ENCODE measurements around the gene GNPTAB.

DNA sequence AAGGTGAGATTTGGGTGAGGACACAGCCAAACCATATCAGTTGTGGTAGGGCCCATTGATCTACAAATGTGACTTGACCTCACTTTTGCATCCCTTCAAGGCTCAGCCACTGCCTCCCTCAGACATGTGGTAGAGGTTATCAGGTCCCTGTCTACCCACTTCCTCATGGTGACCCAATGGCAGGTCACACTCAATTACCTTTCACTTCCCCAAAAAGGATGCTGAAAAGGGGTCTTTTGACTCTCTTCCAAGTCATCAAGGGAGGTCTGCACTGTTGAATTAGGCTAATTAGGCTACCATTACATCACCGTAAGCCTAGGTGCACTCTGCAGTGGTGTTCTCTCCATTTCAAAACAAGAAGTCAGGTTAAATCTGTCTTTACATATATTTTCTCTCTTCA is 24.0 kb upstream of the GNPTAB start:
- TF ChIP-seq, protein P1, sequence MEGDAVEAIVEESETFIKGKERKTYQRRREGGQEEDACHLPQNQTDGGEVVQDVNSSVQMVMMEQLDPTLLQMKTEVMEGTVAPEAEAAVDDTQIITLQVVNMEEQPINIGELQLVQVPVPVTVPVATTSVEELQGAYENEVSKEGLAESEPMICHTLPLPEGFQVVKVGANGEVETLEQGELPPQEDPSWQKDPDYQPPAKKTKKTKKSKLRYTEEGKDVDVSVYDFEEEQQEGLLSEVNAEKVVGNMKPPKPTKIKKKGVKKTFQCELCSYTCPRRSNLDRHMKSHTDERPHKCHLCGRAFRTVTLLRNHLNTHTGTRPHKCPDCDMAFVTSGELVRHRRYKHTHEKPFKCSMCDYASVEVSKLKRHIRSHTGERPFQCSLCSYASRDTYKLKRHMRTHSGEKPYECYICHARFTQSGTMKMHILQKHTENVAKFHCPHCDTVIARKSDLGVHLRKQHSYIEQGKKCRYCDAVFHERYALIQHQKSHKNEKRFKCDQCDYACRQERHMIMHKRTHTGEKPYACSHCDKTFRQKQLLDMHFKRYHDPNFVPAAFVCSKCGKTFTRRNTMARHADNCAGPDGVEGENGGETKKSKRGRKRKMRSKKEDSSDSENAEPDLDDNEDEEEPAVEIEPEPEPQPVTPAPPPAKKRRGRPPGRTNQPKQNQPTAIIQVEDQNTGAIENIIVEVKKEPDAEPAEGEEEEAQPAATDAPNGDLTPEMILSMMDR (IDR thresholded peaks at IDR 0.05), result no peak
- no peak for TF ChIP-seq POLR2A (IDR thresholded peaks at IDR 0.05)
